K562 (cell line): ENCODE data around the gene VPS4B. TPM values are rescaled to one million over a fixed set of nuclear protein-coding genes. Genes with fewer than 3 reads are reported as not detected.

Experiments used
- CEBPG ChIP-seq, 3 experiments: fragments of 200-800 bp in 1 of 3; sonication (Bioruptor generic) in 1 of 3; sonication (generic) in 1 of 3; formaldehyde crosslinking in 1 of 3; IDR thresholded peaks in 2 of 3; conservative IDR thresholded peaks in 1 of 3; 2 replicates each; pipeline versions ENCODE4 v1.6.1 to v1.8.0; 2016 to 2022; ENCODE audit warnings: missing compliant biosample characterization in 2 of 3, missing genetic modification characterization in 2 of 3, mild to moderate bottlenecking in 1 of 3, missing genetic modification reagents in 1 of 3
- FOSL1 ChIP-seq: fragments of 200-800 bp; sonication (Bioruptor generic); conservative IDR thresholded peaks from 2 replicates; pipeline ENCODE4 v1.6.1; 2016; ENCODE audit warnings: missing genetic modification characterization, missing compliant biosample characterization
- FUS ChIP-seq: fragments of 200-400 bp; formaldehyde crosslinking; optimal IDR thresholded peaks from 2 replicates; pipeline ENCODE3; 2017; ENCODE audit warnings: low read depth, low read length
- MCM7 ChIP-seq, 2 experiments: fragments of 450-650 bp; IDR thresholded peaks; 2 replicates each; pipeline ENCODE4 v1.6.1; 2016 to 2018
- MXI1 ChIP-seq: IDR thresholded peaks from 2 replicates; pipeline ENCODE4 v1.6.1; 2011; ENCODE audit warnings: low read depth, mild to moderate bottlenecking, improper control_type of control experiment, low read length
- PKNOX1 ChIP-seq: fragments of 450-650 bp; IDR thresholded peaks from 2 replicates; pipeline ENCODE4 v1.6.1; 2016
- RAD21 ChIP-seq, 2 experiments: fragments of 250-450 bp in 1 of 2; fragments of 450-650 bp in 1 of 2; sonication (Bioruptor Pico) in 1 of 2; formaldehyde crosslinking in 1 of 2; IDR thresholded peaks in 1 of 2; conservative IDR thresholded peaks in 1 of 2; 2 replicates each; pipeline versions ENCODE4 v1.4.0 to v1.8.0; 2020 to 2022; ENCODE audit warnings: mild to moderate bottlenecking in 2 of 2, moderate library complexity in 1 of 2
- TCF7L2 ChIP-seq: fragments of 150-350 bp; IDR thresholded peaks from 2 replicates; pipeline ENCODE4 v1.6.1; 2016; ENCODE audit warnings: low read depth, mild to moderate bottlenecking, low read length, moderate library complexity
- TGIF2 ChIP-seq: sonication (generic); formaldehyde crosslinking; IDR thresholded peaks from 2 replicates; pipeline ENCODE4 v1.8.1; 2022; ENCODE audit warnings: mild to moderate bottlenecking, missing genetic modification reagents, moderate library complexity
- TSC22D4 ChIP-seq: fragments of 450-650 bp; IDR thresholded peaks from 2 replicates; pipeline ENCODE4 v1.6.1; 2016; ENCODE audit warnings: missing genetic modification characterization, missing biosample characterization, control low read depth
- ZC3H8 ChIP-seq: fragments of 450-650 bp; IDR thresholded peaks from 2 replicates; pipeline ENCODE4 v1.6.1; 2017
- ZNF263 ChIP-seq: sonication (generic); formaldehyde crosslinking; IDR thresholded peaks from 2 replicates; pipeline ENCODE4 v1.8.0; 2022; ENCODE audit warnings: mild to moderate bottlenecking, missing genetic modification reagents, borderline replicate concordance
- ZNF318 ChIP-seq, 2 experiments: fragments of 450-650 bp; IDR thresholded peaks; 2 replicates each; pipeline ENCODE4 v1.6.1; 2016; ENCODE audit warnings: mild to moderate bottlenecking in 2 of 2, borderline replicate concordance in 1 of 2, low read depth in 1 of 2, moderate library complexity in 1 of 2
- polyA plus RNA-seq, 8 experiments: library from polyadenylated mRNA; depleted of rRNA in 4 of 8; stranded (reverse) in 5 of 8; unstranded in 3 of 8; fragments of >200 nt; fragmentation: Nextera tagmentation in 2 of 8; fragmentation: Illumina TruSeq in 1 of 8; extraction: Ambion mirVana in 2 of 8; extraction: Trizol in 1 of 8; gene quantifications; 2 replicates each; pipeline versions ENCODE4 v1.2.1 to v1.2.3, GENCODE V29; 2011 to 2014; ENCODE audit warnings: inconsistent platforms in 1 of 8, missing spikeins in 1 of 8
- total RNA-seq, 7 experiments: library from RNA; depleted of rRNA in 6 of 7; stranded (reverse); fragments of >200 nt in 6 of 7; fragmentation: Illumina TruSeq in 2 of 7; extraction: Trizol in 2 of 7; gene quantifications; 2 replicates each; pipeline versions ENCODE4 v1.2.1 to v1.2.3, GENCODE V29; 2011 to 2021; ENCODE audit warnings: low replicate concordance in 1 of 7

VPS4B gene
- total and polyA plus RNA-seq, 9 of the 15 experiments (the other 6 are each of a cell fraction or from before 2014, with no cell fraction given) = 7.3 to 16.4 (median 10.4) TPM

GRCh38 chr18:63367053-63367953, 55.0 kb downstream of the VPS4B start, which contains the start of gene KDSR (continued):
- TF ChIP-seq ZNF318 (IDR thresholded peaks at IDR 0.05; ENCODE audit: borderline replicate concordance in 1 of 2, low read depth in 1 of 2) (no peak), RAD21 (CRISPR knock-in tag; conservative IDR thresholded peaks at IDR 0.05 in 1 of 2, IDR thresholded peaks at IDR 0.05 in 1 of 2) (no peak), TGIF2 (CRISPR knock-in tag) (no peak), FUS (no peak), MCM7 (IDR thresholded peaks at IDR 0.05) (no peak), ZC3H8 (no peak), ZNF263 (CRISPR knock-in tag) (peak; percentile 12; the same call in 1 of the 2 replicates), PKNOX1 (no peak; the same call in 1 of the 2 replicates), TSC22D4 (no peak), MXI1 (no peak), FOSL1 (tag) (no peak), TCF7L2 (no peak), CEBPG (CRISPR knock-in tag; IDR thresholded peaks at IDR 0.05) (no peak), CEBPG (tag; conservative IDR thresholded peaks at IDR 0.05 in 1 of 2, IDR thresholded peaks at IDR 0.05 in 1 of 2) (no peak)
